HG03139 (cell line): ENCODE results near the gene SEPTIN10.
A peak's percentile ranks its signal among the peaks of the same experiment; 100 is the strongest.

ENCODE experiments used
- ATAC-seq: cut with Tn5 transposase; IDR thresholded peaks from one replicate; pipeline ENCODE4 v1.9.1; 2021; ENCODE audit not compliant: unreplicated experiment

The SEPTIN10 gene

GRCh38 chr2:109525836-109526235 lies 87.9 kb downstream of the SEPTIN10 start:
- no peak for ATAC-seq

GRCh38 chr2:109523536-109524361 lies 90.0 kb downstream of the SEPTIN10 start:
- no peak for ATAC-seq

DNA sequence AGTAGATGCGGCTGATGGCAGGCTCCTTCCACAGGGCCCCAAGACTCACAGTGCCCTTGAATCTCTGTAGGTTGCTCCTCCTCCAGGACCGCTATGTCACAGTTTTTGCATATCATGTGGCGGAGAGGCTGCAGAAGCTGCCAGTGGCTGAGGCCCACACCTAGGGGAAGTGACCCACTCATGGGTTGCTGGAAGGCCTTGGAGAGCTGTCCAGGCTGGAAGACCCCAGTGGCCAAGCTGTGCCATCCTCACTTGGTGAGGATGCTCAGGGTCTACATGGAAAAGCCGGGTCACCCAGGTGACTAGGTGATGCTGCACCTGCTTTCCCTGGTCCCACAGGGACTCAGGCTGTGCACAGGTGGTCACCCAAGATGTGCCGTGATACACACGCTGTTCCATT lies 90.6 kb downstream of the SEPTIN10 start:
- no peak for ATAC-seq

- ATAC-seq, result no peak
Observed at GRCh38 chr2:109522063-109522374, 91.7 kb downstream of the SEPTIN10 start.

GRCh38 chr2:109521233-109522062 lies 92.3 kb downstream of the SEPTIN10 start:
- no peak for ATAC-seq

DNA sequence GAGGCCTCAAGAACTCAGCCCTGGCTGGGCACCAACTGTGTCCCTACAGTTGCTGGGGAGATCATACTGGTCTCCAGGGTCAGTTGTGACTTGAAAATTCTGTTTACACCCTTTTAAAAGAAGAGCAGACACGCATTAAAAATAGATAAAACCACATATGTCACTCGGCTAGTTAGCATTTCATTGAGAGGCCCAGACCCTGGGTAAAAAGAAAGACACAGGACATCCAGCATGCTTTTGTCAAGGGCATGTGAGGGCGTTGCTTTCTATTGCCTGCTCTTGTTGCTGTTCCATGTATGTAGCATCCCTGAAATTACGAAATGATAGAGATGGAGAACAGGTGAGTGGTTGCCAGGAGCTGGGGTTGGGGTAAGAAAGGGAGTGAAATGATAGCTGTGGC lies 94.3 kb downstream of the SEPTIN10 start:
- no peak for ATAC-seq

DNA sequence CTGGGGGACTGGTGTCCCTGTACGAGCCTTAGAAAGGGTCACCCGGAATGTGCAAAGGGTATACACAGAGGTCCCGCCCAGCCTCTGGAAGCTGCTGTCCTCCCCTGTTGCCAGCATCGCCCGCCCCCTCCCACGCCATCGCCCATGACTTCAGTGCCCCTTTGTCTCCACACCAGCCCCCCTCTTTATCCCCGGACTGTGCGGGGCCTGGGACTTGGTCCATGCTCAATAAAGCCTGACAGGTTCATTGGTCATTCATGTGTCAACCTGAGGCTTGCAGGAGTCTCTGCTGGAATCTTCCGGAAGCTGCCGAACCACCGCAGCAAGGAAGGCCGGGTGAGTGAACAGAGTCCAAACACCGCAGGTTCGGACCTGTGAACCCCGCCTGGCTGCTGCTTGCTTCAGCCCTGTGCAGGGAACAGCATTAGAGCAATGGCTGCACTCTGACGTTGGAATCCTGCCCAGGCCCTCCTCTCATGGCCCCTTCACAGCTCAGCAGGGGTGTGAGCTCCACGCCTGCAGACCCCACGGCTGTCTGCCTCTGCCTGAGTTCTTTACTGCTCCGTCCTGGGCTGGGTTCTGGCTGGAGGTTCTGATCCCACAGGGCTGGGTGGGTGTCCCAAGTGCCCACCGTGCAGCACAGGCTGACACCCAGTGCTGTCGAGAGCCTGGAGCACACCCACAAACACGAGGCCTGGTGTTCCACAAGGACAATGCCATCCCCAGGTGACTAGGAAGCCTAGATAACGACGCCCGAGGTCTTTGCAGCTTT lies 96.5 kb downstream of the SEPTIN10 start:
- ATAC-seq, result no peak

GRCh38 chr2:109516445-109517117 lies 97.2 kb downstream of the SEPTIN10 start:
- no peak for ATAC-seq

GRCh38 chr2:109514857-109515256 lies 98.9 kb downstream of the SEPTIN10 start:
- ATAC-seq, result no peak

DNA sequence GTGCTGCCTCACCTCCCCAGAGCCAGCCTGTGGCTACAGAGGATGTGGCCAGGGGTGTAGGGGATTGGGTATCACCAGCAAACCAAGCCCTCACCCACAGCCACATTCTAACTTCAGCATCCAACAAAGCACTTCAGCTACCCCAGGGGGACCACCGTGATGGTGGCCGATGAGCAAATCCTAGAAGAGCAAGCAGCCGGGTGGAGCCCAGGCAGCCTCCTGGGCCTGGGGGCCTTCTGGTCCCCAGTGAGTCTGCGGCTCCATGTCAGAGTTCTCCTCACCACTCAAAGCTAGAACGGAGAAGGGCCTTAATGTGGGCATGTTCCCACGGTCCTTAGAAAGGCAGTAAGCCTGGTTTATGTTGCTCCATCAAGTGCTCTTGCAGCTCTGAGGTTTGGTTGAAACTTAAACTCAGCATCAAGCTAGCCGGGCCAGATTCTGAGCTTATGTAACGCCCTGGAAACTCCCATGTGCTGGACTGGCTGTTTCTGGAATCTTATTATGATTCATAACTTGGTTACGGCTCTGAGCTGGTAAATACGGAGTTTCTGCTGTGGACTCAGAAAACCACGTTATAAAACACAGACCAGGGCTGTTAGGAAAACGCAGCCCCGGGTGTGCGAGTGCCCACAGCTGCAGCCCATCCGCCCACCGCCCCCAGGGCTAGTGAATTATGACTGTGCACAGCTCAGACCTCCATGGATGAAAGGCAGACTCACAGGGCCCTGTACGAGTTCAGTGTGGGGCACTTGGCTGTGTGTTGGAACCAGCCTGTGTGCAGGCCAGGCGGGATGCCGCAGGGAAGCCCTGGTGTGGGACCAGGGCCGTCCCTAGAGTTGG lies 99.8 kb downstream of the SEPTIN10 start:
- peak; percentile 36 for ATAC-seq

DNA sequence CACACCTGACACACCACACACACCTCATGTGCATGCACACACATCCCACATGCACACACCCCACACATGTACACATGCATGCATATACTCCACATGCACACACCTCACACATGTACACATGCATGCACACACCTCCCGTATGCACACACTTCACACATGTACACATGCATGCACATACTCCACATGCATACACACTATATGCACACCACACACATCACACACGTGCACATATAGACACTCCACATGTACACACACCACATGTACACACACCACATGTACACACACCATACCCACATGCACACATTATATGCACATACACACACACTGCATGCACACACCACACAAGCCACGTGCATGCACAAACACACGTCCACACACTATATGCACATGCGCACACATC lies 100.5 kb downstream of the SEPTIN10 start:
- ATAC-seq, result no peak

- ATAC-seq, result no peak
Observed at GRCh38 chr2:109512076-109512475, 101.7 kb downstream of the SEPTIN10 start.

GRCh38 chr2:109511168-109511567 lies 102.6 kb downstream of the SEPTIN10 start:
- no peak for ATAC-seq

- ATAC-seq, result no peak
Observed at GRCh38 chr2:109510136-109511028, 103.4 kb downstream of the SEPTIN10 start.

GRCh38 chr2:109508556-109508955 lies 105.2 kb downstream of the SEPTIN10 start:
- ATAC-seq, result no peak

DNA sequence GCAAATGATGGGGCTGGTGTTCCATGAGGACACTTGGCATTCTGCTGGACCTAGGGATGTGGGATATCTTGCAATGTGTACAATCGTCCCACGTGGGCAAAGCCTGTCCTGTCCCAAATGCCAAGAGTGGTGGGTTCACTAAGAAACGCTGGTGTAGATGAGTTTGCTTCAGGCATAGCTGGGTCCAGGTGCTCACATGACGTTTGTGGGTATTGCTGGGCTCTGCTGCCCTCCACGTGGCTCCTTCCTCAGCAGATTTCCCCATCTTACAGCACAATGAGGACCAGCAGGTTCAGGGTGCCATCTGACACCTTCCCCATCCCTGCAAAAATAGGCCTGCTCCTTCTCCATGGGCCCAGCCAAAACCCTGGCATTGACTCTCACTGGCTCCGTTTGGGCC lies 105.9 kb downstream of the SEPTIN10 start:
- no peak for ATAC-seq

- no peak for ATAC-seq
Observed at GRCh38 chr2:109507217-109507616, 106.5 kb downstream of the SEPTIN10 start.

DNA sequence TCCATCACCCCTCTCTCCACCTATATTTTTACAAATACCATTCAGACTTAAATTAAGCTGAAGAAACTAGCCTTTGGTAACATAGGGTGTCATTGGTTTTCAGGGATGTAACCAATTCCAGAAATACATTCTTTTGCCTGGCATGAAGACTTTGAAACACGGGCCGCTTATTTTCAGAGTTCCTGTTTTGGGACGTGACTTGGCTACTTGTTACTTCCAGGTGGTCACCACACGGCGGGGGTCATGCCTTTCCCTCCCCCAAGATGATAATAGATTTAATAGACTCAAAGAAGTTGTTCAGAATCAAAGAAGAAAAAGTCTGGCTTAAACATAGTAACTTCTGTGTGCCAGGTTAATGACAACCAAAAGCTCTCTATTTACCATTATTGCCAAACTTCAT lies 110.6 kb downstream of the SEPTIN10 start:
- ATAC-seq, result no peak

GRCh38 chr2:109501461-109501860 lies 112.3 kb downstream of the SEPTIN10 start:
- ATAC-seq, result no peak
